ENCODE measurements around the gene SHROOM4. TPM values are rescaled to one million over a fixed set of nuclear protein-coding genes. Genes with fewer than 3 reads are reported as not detected.

Gene SHROOM4
- total and polyA plus RNA-seq, 9 of the 15 experiments (the other 6 are each of a cell fraction or from before 2014, with no cell fraction given): not detected

- TF ChIP-seq MYNN (IDR thresholded peaks at IDR 0.05) (no peak), MYNN (CRISPR knock-in tag; IDR thresholded peaks at IDR 0.05) (no peak), XRCC5 (IDR thresholded peaks at IDR 0.05; ENCODE audit: low read depth, low read length) (no peak), POLR3A (IDR thresholded peaks at IDR 0.05; ENCODE audit: borderline replicate concordance, extremely low read depth, insufficient read depth, insufficient read length) (no peak), TCF7 (IDR thresholded peaks at IDR 0.05; ENCODE audit: borderline replicate concordance) (no peak), ZNF449 (CRISPR knock-in tag; IDR thresholded peaks at IDR 0.05) (no peak), POLR3G (IDR thresholded peaks at IDR 0.05; ENCODE audit: extremely low read depth, insufficient read length, insufficient replicate concordance) (no peak), ATF7 (IDR thresholded peaks at IDR 0.05) (no peak), ZFP36 (IDR thresholded peaks at IDR 0.05; ENCODE audit: low read depth, low read length, partially characterized antibody) (no peak), TSHZ1 (CRISPR knock-in tag; IDR thresholded peaks at IDR 0.05) (no peak), TAF15 (IDR thresholded peaks at IDR 0.05; ENCODE audit: low read depth, low read length) (no peak)
- TF ChIP-seq, protein P1, sequence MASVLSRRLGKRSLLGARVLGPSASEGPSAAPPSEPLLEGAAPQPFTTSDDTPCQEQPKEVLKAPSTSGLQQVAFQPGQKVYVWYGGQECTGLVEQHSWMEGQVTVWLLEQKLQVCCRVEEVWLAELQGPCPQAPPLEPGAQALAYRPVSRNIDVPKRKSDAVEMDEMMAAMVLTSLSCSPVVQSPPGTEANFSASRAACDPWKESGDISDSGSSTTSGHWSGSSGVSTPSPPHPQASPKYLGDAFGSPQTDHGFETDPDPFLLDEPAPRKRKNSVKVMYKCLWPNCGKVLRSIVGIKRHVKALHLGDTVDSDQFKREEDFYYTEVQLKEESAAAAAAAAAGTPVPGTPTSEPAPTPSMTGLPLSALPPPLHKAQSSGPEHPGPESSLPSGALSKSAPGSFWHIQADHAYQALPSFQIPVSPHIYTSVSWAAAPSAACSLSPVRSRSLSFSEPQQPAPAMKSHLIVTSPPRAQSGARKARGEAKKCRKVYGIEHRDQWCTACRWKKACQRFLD (CRISPR knock-in tag; IDR thresholded peaks at IDR 0.05): no peak
- TF ChIP-seq, protein P2, sequence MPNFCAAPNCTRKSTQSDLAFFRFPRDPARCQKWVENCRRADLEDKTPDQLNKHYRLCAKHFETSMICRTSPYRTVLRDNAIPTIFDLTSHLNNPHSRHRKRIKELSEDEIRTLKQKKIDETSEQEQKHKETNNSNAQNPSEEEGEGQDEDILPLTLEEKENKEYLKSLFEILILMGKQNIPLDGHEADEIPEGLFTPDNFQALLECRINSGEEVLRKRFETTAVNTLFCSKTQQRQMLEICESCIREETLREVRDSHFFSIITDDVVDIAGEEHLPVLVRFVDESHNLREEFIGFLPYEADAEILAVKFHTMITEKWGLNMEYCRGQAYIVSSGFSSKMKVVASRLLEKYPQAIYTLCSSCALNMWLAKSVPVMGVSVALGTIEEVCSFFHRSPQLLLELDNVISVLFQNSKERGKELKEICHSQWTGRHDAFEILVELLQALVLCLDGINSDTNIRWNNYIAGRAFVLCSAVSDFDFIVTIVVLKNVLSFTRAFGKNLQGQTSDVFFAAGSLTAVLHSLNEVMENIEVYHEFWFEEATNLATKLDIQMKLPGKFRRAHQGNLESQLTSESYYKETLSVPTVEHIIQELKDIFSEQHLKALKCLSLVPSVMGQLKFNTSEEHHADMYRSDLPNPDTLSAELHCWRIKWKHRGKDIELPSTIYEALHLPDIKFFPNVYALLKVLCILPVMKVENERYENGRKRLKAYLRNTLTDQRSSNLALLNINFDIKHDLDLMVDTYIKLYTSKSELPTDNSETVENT (CRISPR knock-in tag; IDR thresholded peaks at IDR 0.05): no peak
These were observed 92.1 kb downstream of the SHROOM4 start (continued) for GRCh38 chrX:50721764-50722521.

Data from K562 (cell line).